ENCODE measurements around the gene SLC7A7.
A peak's percentile ranks its signal among the peaks of the same experiment; 100 is the strongest.
"Not testable (repeated sequence)": the region's sequence is repeated elsewhere in the genome, so short reads cannot be mapped to it uniquely, and the experiment has no call there.

SLC7A7 gene

DNA sequence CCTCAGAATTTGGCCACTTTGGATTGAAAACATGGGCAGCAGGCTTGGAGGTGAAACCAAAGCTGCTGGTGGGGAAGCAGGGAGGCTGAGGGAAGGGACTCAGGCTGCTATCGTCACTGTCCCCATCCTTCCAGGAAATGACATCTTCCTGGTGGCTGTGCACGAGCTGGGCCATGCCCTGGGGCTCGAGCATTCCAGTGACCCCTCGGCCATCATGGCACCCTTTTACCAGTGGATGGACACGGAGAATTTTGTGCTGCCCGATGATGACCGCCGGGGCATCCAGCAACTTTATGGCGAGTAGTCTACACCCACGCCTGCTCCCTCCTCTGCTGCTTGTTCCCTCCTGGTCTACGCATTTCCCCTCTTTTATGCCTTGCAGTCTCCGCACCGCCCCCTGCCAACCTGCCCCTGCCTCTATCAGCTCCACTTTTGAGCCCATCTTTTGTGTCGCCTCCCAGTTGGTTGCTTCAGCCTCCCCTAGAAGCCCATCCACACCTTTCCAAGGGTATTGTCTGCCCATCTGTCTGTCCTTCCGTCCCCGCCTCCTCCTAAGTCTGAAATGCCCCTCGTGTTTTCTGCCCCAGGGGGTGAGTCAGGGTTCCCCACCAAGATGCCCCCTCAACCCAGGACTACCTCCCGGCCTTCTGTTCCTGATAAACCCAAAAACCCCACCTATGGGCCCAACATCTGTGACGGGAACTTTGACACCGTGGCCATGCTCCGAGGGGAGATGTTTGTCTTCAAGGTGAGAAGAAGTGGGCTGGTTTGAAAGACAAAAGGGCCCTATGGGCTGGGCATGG, 28.1 kb upstream of the SLC7A7 start:
- DNase-seq: no peak

DNA sequence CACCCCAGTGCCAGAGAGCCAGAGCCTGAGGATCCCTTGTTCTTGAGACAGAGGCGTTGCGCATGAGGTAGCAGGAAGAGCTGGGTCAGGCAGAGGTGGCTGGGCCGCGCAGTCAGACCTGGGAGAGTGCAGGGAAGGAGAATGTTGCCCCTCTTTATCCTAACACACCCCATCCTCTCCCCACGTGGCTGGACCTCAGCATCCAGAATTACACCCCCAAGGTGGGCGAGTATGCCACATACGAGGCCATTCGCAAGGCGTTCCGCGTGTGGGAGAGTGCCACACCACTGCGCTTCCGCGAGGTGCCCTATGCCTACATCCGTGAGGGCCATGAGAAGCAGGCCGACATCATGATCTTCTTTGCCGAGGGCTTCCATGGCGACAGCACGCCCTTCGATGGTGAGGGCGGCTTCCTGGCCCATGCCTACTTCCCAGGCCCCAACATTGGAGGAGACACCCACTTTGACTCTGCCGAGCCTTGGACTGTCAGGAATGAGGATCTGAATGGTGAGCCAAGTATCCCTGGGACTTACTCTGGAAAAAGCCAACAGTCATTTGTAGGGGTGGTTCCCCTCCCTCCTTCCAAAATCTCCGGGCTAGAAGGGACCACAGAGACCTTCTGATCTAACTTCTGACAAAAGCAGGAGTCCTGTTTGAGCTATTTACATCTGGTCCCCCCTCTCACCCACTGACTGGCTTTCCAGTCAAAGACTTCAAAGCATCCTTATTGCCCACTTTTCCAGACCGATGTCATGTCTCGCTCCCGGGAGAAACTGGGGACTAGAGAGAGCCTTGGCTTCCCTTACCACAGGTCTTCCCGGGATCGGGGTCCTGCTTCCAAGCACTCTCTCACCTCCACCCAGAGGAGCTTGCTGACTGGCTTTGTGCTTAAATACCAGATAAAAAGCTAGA, 27.2 kb upstream of the SLC7A7 start:
- DNase-seq: no peak

DNA sequence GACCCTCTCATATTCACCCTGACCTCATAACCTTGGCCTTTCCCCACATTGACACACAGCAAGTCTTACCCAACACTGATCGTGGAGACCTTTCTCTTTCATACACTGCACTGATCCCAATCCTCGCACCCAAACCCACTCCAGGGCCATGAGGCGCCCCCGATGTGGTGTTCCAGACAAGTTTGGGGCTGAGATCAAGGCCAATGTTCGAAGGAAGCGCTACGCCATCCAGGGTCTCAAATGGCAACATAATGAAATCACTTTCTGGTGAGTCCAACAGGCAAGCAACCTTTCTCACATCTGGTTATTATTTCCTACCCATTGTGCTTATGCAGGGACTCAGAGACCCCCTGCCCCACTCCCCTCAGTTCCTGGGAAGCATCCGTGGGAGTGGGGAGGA, 26.5 kb upstream of the SLC7A7 start:
- no peak for DNase-seq

DNA sequence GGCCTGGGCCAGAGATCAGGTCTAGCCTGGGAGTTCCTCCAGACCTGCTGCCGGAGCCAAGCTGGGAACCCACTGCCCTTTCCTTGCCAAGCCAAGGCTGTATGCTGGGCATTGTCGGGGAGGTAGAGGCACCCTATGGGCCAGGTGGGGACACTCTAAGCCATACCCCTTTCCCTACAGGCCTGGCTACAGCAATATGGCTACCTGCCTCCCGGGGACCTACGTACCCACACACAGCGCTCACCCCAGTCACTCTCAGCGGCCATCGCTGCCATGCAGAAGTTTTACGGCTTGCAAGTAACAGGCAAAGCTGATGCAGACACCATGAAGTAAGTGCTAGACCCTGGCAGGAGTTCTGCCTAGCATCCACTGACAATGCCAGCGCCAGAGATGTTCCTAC, 26.1 kb upstream of the SLC7A7 start:
- no peak for DNase-seq

DNA sequence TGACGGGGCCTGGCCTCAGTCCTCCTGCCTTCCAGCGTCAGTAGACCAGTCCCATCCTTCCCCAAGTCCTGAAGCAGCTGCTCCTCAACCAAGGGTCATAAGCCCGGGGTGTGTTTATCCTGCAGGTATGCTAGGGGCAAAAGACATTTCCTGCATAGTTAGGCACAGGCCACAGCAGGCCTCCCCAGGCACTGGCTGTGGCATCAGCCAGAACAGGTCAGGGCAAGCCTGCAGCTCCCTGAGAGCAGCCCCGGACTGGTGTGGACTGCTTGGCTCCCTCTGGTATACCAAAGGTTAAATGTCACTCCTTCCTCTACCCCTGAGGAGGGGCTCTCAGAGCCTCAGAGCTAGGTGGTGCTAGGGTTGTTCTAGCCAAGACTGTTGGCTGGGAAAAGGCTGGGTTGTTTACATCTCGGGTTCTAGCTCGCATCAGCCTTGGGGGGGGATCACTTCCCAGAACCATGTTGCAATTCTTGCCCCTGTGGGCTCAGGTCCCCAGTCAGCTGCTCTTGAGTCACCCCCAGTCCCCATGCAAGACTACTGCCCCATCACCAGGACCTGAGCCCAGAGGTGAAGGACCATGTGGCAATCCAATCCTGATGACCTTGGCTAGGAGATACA, 24.0 kb upstream of the SLC7A7 start:
- DNase-seq: no peak

DNA sequence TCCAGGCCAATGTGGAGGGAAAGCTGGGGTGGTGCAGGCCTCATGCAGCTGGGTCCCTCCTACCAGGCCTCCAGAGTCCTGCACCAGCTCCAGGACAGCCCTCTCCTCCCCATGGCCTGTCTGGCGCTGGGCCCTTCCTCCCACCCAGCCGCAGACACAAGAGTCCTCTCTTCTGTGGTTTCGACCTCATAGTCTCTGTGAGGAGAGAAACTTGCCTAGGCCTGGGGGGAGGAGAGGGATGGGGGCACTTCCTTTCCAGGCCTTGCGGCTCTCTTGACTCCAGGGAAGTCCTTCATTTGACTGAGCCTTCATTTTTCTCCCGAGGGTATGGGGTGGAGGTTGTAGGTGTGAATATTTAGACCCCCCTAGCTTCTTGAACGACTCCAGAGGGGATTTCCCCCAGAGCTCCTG, 23.4 kb upstream of the SLC7A7 start:
- DNase-seq: peak; percentile 83

DNA sequence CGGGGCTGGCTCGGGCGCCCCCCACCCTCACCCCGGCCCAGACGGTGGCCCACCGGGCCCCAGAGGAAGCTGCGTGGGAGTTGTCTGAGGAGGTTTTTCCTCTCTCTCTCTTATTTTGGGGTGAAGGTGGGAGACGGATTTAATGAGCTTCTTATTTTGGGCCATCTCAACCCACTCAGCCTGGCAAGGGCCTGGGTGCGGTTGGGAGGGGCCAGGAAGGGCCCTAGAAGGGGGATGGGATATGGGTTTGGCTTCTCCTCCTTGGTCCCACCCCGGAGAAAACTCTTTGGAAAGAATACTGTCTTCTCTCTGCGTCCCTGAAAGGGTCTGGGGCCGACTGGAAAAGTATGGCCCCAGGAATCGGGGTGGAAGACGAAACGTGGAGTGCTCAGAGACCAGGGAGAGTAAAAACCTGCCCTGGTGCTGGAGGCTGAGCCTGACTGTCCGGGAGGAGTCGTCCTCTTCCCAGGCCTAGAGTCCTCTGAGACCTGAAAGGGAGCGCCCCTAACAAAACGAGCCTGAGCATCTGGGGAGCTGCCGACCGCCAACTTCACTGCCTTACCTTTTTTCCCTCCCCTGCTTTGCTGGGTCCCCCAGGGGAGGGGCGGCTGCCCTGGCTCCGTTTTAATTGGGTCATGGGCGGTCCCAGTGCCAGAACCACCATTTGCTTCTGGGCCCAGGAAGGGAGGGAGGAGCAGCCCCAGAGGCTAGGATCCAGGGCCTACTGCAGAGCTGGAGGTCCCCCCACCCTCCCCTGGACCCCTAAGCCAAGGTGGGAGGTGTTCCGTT, 22.7 kb upstream of the SLC7A7 start:
- DNase-seq: peak; percentile 71

DNA sequence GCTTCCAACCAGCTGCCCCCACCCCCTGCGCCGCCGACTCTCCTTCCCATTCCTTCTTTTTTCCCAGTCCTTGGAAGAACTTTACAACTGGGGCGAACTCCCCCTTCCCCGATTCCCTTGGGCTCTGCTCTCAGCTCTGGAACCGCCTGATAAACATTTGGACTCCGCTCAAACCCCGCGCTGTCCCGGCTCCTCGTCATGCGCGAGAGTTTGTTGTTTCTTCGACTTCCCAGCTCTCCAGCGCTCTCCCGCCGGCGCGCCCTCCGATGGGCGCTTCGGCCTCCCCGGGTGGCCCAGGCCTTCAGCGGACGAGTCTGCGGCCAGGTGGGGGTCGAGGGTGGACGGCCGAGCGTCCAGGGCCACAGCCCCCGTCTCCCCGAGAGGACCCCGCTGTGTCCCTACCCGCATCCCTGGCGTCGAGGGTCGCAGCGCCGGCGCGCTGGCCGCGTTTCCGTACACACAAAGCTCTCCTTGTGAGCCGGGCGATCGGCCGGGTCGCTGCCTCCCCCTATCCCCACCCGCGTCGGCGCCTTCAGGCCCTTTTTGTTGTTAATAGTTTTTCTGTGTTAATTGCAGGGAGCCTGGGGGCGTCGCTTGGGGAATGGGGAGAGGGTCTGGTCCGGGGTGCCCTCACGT, 22.0 kb upstream of the SLC7A7 start:
- peak; percentile 70 for DNase-seq

DNA sequence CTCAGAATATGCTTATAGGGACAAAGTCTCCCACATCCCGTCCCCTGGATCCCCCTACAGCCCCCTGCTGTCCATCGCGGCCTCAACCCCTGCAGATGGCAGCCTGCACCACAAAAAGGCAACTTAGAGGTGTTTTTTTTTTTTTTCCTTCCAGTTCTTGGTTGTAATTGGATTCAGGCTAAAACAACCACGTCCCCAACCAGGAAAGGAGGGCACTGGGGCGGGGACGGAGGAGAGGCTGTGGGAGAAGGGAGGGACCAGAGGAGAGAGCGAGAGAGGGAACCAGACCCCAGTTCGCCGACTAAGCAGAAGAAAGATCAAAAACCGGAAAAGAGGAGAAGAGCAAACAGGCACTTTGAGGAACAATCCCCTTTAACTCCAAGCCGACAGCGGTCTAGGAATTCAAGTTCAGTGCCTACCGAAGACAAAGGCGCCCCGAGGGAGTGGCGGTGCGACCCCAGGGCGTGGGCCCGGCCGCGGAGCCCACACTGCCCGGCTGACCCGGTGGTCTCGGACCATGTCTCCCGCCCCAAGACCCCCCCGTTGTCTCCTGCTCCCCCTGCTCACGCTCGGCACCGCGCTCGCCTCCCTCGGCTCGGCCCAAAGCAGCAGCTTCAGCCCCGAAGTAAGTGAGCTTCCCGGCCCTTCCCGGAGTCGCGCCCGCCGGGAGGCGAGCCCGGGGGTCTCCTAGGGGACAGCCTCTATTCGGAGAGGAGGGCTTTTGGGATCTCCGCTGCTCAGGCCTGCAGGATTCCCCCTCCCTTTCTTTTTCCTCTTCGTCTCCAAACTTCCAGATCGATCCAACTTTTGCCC, 21.3 kb upstream of the SLC7A7 start, which contains the start of gene MMP14:
Gene MMP14, plus strand, starts transcription at position 285 of the 813 bp plus-strand sequence. Its CDS starts 233 bp downstream, at position 518.
- peak; percentile 93 for DNase-seq

DNA sequence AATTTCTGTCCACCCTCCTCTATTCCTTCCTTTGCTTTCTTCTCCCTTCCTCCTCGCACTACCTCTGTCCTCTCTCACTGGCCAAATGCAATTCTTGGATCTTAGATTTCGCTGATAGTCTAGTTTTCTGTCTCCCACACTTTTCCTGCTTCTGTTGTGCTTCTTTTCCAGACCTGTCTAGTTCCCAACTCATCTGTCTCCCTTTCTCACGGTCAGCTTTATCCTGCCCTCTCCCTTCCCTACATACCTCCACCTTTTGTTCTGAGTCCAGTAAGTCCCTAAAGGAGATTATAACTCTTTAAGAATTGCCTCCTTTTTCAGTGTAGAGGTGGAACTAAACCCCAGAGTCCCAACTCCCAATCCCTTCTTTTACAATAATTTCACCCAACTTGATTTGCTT, 20.3 kb upstream of the SLC7A7 start:
- no peak for DNase-seq

DNA sequence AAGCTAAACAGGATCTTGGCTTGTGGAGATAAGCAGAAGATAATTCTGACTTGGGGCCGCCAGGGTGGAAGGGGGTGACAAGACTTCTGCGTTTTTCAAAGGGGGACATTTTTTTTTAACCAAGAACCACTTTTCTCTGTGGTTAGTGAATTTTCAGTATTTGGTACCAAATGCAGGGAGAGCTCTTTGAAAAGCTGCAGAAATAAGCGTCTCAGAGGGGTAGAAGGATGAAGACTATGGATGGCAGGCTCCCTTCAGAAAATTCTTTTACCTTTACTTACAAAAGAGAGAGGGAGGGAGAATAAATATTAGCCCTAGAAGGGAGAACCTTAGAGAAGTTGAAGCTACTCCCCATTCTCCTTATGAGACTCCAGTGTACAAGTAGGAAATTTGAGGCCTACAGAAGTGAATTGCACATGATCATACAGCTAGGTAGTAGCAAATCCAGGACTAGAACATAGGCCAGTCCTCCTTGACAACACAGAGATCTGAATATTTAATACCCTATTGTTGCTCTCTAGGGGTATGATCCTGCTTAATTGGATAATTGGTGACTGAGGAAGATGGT, 15.3 kb upstream of the SLC7A7 start:
- no peak for DNase-seq

DNA sequence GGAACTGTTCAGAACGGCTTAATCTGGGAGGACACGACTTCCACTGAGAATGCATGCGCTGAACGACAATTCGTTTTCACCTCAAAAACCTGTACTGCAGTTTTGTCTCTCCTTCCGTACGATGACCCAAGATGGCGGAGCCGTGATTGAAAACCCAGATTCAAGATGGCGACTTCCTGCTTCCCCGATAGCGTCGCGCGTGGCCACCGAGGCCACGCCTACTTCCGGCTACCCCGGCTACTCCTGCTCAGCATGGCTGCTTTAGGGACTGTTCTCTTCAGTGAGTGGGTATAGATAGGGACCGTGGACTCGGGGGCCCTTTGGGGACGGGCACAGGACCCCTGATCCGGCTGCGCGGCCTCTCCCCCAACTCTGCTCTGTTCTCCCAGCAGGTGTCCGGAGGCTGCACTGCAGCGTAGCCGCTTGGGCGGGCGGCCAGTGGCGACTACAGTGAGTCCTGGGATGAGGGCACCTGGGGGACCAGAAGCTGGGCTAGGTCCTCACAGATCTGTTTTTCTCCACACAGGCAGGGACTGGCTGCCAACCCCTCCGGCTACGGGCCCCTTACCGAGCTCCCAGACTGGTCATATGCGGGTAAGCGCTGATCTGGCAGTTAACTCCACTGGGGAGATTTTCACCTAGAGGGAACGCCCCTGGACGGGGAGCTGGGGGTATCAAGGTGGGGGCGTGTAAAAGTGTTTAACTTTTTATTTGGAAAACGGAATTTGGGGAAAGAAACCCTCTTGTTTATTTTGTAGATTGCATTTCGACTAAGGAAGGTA, 14.6 kb upstream of the SLC7A7 start, which contains the start of gene MRPL52:
Gene MRPL52, plus strand, starts transcription at position 227 of the 782 bp plus-strand sequence. Its CDS starts 26 bp downstream, at position 253.
- peak; percentile 89 for DNase-seq

DNA sequence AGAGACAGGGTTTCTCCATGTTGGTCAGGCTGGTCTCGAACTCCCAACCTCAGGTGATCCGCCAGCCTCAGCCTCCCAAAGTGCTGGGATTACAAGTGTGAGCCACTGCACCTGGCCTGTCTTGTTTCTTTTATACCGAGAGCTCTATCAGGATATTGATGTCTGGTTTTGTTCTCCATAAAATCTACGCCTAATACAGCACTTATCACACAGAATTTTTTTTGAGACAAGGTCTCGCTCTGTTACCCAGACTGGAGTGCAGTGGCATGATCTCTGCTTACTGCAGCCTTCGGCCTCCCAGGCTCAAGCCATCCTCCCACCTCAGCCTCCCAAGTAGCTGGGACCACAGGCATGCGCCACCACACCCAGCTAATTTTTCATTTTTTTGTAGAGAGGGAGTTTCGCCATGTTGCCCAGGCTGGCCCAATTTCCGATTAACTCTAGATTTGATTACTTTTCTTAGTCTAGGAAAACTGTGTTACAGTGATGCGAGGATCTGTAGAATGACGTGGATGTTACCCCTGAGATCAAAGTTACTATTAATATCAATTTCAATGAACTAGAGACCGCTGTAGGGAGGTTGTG, 13.9 kb upstream of the SLC7A7 start:
- not testable (repeated sequence) for DNase-seq

DNA sequence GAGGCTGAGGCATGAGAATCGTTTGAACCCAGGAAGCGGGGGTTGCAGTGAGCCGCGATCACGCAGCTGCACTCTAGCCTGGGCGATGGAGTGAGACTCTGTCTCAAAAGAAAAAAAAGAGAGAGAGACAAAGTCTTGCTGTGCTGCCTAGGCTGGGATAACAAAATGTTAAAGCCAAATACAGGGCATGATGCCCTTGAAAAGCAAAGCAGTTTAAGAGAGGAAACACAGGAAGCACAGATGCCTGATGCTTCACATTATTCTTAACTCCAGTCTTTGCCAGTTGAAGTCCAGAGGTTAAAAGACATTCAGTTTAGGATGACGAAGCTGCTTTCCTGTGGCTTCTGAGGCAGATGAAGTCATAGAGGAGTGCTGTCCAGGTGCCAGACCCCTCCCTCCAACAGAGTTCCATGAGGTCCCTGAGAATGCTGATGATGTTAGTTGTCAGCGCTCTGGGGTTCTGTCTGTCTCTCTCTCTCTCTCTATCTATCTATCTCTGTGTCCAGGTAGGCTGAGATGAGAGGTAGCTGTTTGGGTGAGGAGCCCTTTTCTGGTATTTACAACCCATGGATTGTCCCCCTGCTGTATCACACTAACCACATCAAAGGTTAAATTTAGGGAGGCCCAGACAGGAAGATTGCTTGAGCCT, 9.6 kb upstream of the SLC7A7 start:
- peak; percentile 83 for DNase-seq

DNA sequence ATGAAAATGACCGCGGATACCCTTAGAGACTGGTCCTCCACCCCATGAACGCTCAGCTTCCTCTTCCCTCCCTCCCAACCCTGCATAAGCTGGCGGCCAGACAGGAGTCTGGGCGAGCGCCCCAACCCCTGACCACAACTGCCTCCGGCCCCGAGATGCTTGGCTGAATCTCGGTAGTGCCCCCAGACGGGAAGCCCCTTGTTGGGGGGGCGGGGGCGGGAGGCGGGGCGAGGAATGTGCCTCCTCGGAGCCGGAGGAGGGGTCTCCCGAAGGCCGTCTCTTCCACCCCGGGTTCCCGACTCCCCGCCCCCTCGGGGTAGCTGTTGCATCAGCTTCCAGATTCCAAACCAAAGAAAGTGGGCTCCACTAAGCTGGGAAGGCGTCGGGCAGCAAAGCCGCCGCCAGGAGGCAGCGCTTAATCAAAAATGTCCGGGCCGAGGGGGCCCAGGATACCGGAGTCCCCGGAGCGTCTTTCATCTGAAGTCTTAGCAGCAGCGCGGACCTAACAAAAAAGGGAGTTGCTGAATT, 7.4 kb upstream of the SLC7A7 start:
- peak; percentile 88 for DNase-seq

DNA sequence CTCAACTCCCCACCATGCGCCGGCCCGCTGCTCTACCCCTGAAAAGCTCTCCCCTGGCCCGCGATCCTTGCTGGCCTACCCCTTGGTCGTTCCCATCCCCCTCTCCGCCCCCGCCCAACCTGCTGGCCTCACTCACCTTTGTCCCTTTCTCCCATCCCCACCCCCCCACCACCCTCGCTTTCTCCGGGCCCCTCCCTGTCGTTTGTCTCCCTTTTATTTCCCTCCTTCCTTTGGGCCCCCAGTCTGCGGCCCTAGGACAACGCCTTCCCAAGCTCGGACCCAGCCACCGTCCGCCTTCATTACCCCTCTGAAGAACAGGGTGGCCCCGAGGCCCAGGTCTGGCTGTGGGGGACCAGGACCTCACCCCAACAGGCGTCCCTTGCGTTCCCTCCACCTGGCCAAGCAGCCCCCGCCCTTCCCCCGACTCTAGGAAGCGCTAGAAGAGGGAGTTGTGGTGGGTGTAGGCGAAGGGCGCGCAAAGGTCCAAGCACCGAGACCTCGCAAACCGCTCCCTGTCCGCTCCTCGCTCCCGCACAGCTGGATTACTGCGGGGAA, 6.9 kb upstream of the SLC7A7 start:
- DNase-seq: no peak

DNA sequence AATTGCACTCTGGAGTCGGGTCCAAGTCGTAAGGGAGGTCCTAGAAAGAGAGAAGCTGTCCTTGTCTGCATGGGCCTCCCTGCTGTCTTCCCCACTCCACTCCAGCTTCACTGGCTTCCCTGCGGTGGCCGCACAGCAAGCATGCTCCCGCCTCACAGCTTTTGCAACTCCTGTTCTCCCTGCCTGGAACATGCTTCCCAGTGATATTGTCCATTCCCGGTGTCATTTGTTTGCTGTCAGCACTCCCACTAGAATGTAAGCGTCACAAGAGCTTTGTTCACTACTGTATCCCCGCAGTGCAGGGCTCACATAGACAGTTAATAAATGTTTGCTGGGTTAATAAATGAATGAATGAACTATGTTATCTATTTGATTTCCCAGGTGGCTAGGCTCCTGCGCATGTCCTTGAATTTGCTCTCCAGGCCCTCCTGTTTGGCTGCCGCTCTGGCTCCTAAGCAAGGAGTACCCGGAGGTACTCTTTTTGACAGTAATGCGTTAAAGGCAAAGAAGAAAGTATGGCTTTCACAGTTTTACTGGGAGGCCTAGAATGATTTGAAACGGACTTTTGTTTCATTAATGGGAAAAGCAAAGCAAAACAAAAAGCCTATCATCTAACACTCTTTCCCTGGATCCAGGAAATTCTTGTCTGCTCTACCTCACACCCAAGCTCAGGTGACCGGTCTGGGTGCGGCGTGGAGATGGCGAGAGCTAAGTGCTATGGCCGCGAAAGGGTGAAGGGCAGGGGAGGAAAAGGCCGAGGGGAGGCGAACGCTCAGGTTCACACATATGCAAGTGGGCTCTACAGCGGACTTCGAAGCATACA, 6.2 kb upstream of the SLC7A7 start:
- DNase-seq: no peak

All from fibroblast of skin of back (primary cell).